ENCODE data around the gene PUM2. TPM values are rescaled to one million over a fixed set of nuclear protein-coding genes. Genes with fewer than 3 reads are reported as not detected.

Gene PUM2
- total RNA-seq, 3 donors from 2014 or later = 93.5 to 155 (median 115) TPM

- no peaks in the 10 kb centered on the region for H3K4me1 ChIP-seq (ENCODE audit: low read depth)
- DNase-seq = no peak
- H3K4me3 ChIP-seq = no peak overlapping the region
- H3K36me3 ChIP-seq (ENCODE audit: low read depth) = no peaks in the 10 kb centered on the region
- intact Hi-C loops (cut with DNase I, micrococcal nuclease) = no loop called here
- no peak for ATAC-seq
- H3K9me3 ChIP-seq = no peaks in the 10 kb centered on the region
- TF ChIP-seq, protein P1, sequence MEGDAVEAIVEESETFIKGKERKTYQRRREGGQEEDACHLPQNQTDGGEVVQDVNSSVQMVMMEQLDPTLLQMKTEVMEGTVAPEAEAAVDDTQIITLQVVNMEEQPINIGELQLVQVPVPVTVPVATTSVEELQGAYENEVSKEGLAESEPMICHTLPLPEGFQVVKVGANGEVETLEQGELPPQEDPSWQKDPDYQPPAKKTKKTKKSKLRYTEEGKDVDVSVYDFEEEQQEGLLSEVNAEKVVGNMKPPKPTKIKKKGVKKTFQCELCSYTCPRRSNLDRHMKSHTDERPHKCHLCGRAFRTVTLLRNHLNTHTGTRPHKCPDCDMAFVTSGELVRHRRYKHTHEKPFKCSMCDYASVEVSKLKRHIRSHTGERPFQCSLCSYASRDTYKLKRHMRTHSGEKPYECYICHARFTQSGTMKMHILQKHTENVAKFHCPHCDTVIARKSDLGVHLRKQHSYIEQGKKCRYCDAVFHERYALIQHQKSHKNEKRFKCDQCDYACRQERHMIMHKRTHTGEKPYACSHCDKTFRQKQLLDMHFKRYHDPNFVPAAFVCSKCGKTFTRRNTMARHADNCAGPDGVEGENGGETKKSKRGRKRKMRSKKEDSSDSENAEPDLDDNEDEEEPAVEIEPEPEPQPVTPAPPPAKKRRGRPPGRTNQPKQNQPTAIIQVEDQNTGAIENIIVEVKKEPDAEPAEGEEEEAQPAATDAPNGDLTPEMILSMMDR (IDR thresholded peaks at IDR 0.05) = no peak
Measured at GRCh38 chr2:20317690-20318089, 33.0 kb downstream of the PUM2 start.

- intact Hi-C loops (cut with DNase I, micrococcal nuclease) = no loop called here
- DNase-seq = no peak
- H3K4me1 ChIP-seq (ENCODE audit: low read depth) = no peaks in the 10 kb centered on the region
- H3K36me3 ChIP-seq (ENCODE audit: low read depth) = no peaks in the 10 kb centered on the region
- no peaks in the 10 kb centered on the region for H3K9me3 ChIP-seq
- no peak for ATAC-seq
- no peak overlapping the region for H3K4me3 ChIP-seq
- TF ChIP-seq, protein P1 (IDR thresholded peaks at IDR 0.05) = no peak
Measured at GRCh38 chr2:20317197-20317596, 33.4 kb downstream of the PUM2 start.

DNA sequence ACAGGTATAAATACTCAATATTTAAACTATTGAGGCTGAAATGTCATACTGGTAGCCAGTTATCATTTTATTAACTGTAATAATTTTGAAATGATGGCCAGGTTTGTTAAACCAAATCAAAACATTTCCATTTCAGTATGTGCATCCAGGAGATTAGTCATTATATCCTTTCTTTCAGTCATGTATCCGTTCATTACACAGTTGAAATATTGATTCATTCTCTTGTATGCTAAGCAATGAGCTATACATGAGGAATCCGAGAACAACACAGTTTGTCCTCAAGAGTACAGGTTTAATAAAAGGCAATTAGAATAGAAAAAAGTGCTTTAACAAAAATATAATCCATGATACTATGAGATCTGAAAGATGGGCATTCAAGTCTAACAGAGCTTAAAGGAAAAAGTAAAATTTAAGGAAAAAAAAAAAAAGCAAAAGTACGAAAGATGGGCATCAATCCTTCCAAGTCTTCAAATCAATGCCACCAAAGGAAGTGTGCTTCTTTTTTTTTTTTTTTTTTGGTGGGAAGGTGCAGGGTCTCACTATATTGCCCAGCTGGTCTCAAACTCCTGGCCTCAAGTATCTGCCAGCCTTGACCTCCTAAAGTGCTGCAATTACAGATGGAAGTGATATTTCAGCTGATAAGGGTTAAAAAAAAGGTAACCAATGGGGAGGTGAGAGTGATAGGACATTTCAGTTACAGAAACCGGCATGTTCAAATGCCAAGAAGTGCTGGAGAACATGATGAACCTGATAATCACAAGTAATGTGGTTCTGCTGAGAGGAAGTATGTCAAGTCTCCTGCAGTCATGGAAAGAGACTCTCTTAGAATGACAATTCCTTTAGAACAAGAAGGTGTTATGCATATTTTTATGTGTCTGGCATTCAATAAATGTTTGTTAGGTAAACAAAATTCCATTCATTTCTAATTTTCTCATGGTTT is 35.8 kb downstream of the PUM2 start:
- H3K4me1 ChIP-seq (ENCODE audit: low read depth) = no peaks in the 10 kb centered on the region
- TF ChIP-seq, protein P1 (IDR thresholded peaks at IDR 0.05) = no peak
- ATAC-seq (no peak), DNase-seq (no peak)
- intact Hi-C loops (cut with DNase I, micrococcal nuclease) = no loop called here
- no peaks in the 10 kb centered on the region for H3K36me3 ChIP-seq (ENCODE audit: low read depth)
- no peaks in the 10 kb centered on the region for H3K9me3 ChIP-seq
- no peak overlapping the region for H3K4me3 ChIP-seq

GRCh38 chr2:20313659-20314058 is 37.0 kb downstream of the PUM2 start:
- no peaks in the 10 kb centered on the region for H3K4me1 ChIP-seq (ENCODE audit: low read depth)
- no peak overlapping the region for H3K4me3 ChIP-seq
- DNase-seq = no peak
- H3K9me3 ChIP-seq = no peaks in the 10 kb centered on the region
- no peaks in the 10 kb centered on the region for H3K36me3 ChIP-seq (ENCODE audit: low read depth)
- TF ChIP-seq, protein P1 (IDR thresholded peaks at IDR 0.05) = no peak
- ATAC-seq = no peak
- intact Hi-C loops (cut with DNase I, micrococcal nuclease) = no loop called here

DNA sequence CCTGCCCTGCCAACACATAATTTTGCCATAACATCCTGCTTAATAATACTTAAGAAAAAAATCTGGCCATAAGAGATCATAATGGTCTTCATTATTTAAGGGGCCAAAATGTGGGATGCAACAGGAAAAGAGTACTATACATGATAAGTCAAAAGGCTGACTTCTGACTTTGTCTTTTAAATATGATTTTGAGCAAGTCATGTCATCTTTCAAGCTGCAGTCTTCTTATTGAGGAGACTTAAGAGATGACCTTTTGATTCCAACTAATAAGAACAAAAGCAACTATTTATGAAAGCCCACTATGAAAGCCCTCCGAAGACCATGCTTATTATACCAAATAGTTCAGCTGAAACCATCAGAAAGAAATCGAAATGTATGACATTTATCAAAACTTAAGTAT is 41.6 kb downstream of the PUM2 start:
- Histone ChIP-seq H3K4me1 (ENCODE audit: low read depth) (no peaks in the 10 kb centered on the region), H3K4me3 (no peak overlapping the region), H3K9me3 (no peaks in the 10 kb centered on the region), H3K36me3 (ENCODE audit: low read depth) (no peaks in the 10 kb centered on the region)
- intact Hi-C loops (cut with DNase I, micrococcal nuclease) = no loop called here
- DNase-seq = no peak
- no peak for ATAC-seq
- TF ChIP-seq, protein P1 (IDR thresholded peaks at IDR 0.05) = no peak
